ENCODE measurements around the gene PRR20B. TPM values are rescaled to one million over a fixed set of nuclear protein-coding genes. Genes with fewer than 3 reads are reported as not detected.
"Not testable (repeated sequence)": the region's sequence is repeated elsewhere in the genome, so short reads cannot be mapped to it uniquely, and the experiment has no call there.

Gene PRR20B
- polyA plus RNA-seq, result not detected
- long read RNA-seq, donor 1, result 0 reads
- long read RNA-seq, donor 2, result 0 reads
- long read RNA-seq, donor 3, result 0 reads
- long read RNA-seq, donor 4, result 0 reads
- long read RNA-seq, donor 5, result 0 reads
- long read RNA-seq, donor 6, result 0 reads
- long read RNA-seq, donor 7, result 0 reads
- long read RNA-seq, donor 8, result 0 reads
- long read RNA-seq, donor 9, result 0 reads
- long read RNA-seq, donor 10, result 0 reads
- long read RNA-seq, donor 11, result 0 reads

- WGBS (ENCODE audit: insufficient coverage, low lambda C conversion rate), result no CpG with 5 or more reads among the region's 22 CpGs
- not testable (repeated sequence) for H3K9me3 ChIP-seq (ENCODE audit: control insufficient read depth, low read depth, low read length); H3K27me3 ChIP-seq (ENCODE audit: control insufficient read depth, insufficient read depth, low read length); H3K4me1 ChIP-seq (ENCODE audit: control insufficient read depth, insufficient read depth, low read length); H3K36me3 ChIP-seq (ENCODE audit: control insufficient read depth, insufficient read depth, low read length); DNase-seq; H3K27ac ChIP-seq (ENCODE audit: low read length); H3K4me3 ChIP-seq (ENCODE audit: low read length)
These were observed at the start of gene PRR20B for GRCh38 chr13:57147188-57147587. Gene PRR20B, plus strand, starts transcription at chr13:57147488. Its CDS starts 387 bp downstream, at chr13:57147875.

- no peaks in the 10 kb centered on the region for H3K4me1 ChIP-seq (ENCODE audit: control insufficient read depth, insufficient read depth, low read length)
- H3K4me3 ChIP-seq (ENCODE audit: low read length), result no peak overlapping the region
- H3K27ac ChIP-seq (ENCODE audit: low read length), result no peak overlapping the region
- DNase-seq, result no peak
- 92% methylated on average over 4 of the region's 4 CpGs for WGBS (ENCODE audit: insufficient coverage, low lambda C conversion rate)
- no peaks in the 10 kb centered on the region for H3K36me3 ChIP-seq (ENCODE audit: control insufficient read depth, insufficient read depth, low read length)
- H3K27me3 ChIP-seq (ENCODE audit: control insufficient read depth, insufficient read depth, low read length), result no peaks in the 10 kb centered on the region
- peaks cover 8% of the 10 kb centered on the region for H3K9me3 ChIP-seq (ENCODE audit: control insufficient read depth, low read depth, low read length)
These were observed 32.3 kb upstream of the PRR20B start for GRCh38 chr13:57114945-57115344.

- WGBS (ENCODE audit: insufficient coverage, low lambda C conversion rate), result 80% methylated on average over 1 of the region's 1 CpG
- H3K27ac ChIP-seq (ENCODE audit: low read length), result no peak overlapping the region
- H3K4me1 ChIP-seq (ENCODE audit: control insufficient read depth, insufficient read depth, low read length), result no peaks in the 10 kb centered on the region
- no peak overlapping the region for H3K4me3 ChIP-seq (ENCODE audit: low read length)
- no peak for DNase-seq
- no peaks in the 10 kb centered on the region for H3K36me3 ChIP-seq (ENCODE audit: control insufficient read depth, insufficient read depth, low read length)
- H3K9me3 ChIP-seq (ENCODE audit: control insufficient read depth, low read depth, low read length), result no peaks in the 10 kb centered on the region
- no peaks in the 10 kb centered on the region for H3K27me3 ChIP-seq (ENCODE audit: control insufficient read depth, insufficient read depth, low read length)
These were observed 23.6 kb upstream of the PRR20B start for GRCh38 chr13:57123681-57124080.

- H3K36me3 ChIP-seq (ENCODE audit: control insufficient read depth, insufficient read depth, low read length), result no peaks in the 10 kb centered on the region
- no peaks in the 10 kb centered on the region for H3K4me1 ChIP-seq (ENCODE audit: control insufficient read depth, insufficient read depth, low read length)
- WGBS (ENCODE audit: insufficient coverage, low lambda C conversion rate), result no CpG with 5 or more reads among the region's 6 CpGs
- H3K27me3 ChIP-seq (ENCODE audit: control insufficient read depth, insufficient read depth, low read length), result no peaks in the 10 kb centered on the region
- H3K9me3 ChIP-seq (ENCODE audit: control insufficient read depth, low read depth, low read length), result no peaks in the 10 kb centered on the region
- H3K4me3 ChIP-seq (ENCODE audit: low read length), result no peak overlapping the region
- no peak overlapping the region for H3K27ac ChIP-seq (ENCODE audit: low read length)
- DNase-seq, result no peak
These were observed 18.4 kb upstream of the PRR20B start for GRCh38 chr13:57128909-57129308.

- DNase-seq, result peak in 1 of 2 donors; percentile 9
- H3K9me3 ChIP-seq (ENCODE audit: control insufficient read depth, low read depth, low read length), result peaks cover 2% of the 10 kb centered on the region
- H3K4me3 ChIP-seq (ENCODE audit: low read length), result no peak overlapping the region
- no peaks in the 10 kb centered on the region for H3K36me3 ChIP-seq (ENCODE audit: control insufficient read depth, insufficient read depth, low read length)
- H3K27ac ChIP-seq (ENCODE audit: low read length), result no peak overlapping the region
- H3K27me3 ChIP-seq (ENCODE audit: control insufficient read depth, insufficient read depth, low read length), result no peaks in the 10 kb centered on the region
- 57% methylated on average over 1 of the region's 2 CpGs for whole genome bisulfite sequencing (ENCODE audit: insufficient coverage, low lambda C conversion rate)
- H3K4me1 ChIP-seq (ENCODE audit: control insufficient read depth, insufficient read depth, low read length), result no peaks in the 10 kb centered on the region
These were observed 11.2 kb upstream of the PRR20B start for GRCh38 chr13:57136093-57136492.

GRCh38 chr13:57137585-57137984 is 9.7 kb upstream of the PRR20B start:
- H3K36me3 ChIP-seq (ENCODE audit: control insufficient read depth, insufficient read depth, low read length), result no peaks in the 10 kb centered on the region
- H3K4me1 ChIP-seq (ENCODE audit: control insufficient read depth, insufficient read depth, low read length), result no peaks in the 10 kb centered on the region
- H3K27ac ChIP-seq (ENCODE audit: low read length), result peak overlapping the region; percentile 57
- H3K27me3 ChIP-seq (ENCODE audit: control insufficient read depth, insufficient read depth, low read length), result no peaks in the 10 kb centered on the region
- peaks cover 2% of the 10 kb centered on the region for H3K9me3 ChIP-seq (ENCODE audit: control insufficient read depth, low read depth, low read length)
- peak overlapping the region; percentile 23 for H3K4me3 ChIP-seq (ENCODE audit: low read length)
- DNase-seq, result peak; percentile 44 to 73
- 12% methylated on average over 2 of the region's 4 CpGs for WGBS (ENCODE audit: insufficient coverage, low lambda C conversion rate)

- H3K27me3 ChIP-seq (ENCODE audit: control insufficient read depth, insufficient read depth, low read length), result no peaks in the 10 kb centered on the region
- no peaks in the 10 kb centered on the region for H3K36me3 ChIP-seq (ENCODE audit: control insufficient read depth, insufficient read depth, low read length)
- no peaks in the 10 kb centered on the region for H3K4me1 ChIP-seq (ENCODE audit: control insufficient read depth, insufficient read depth, low read length)
- no peak for DNase-seq
- no CpG with 5 or more reads among the region's 5 CpGs for WGBS (ENCODE audit: insufficient coverage, low lambda C conversion rate)
- peaks cover 2% of the 10 kb centered on the region for H3K9me3 ChIP-seq (ENCODE audit: control insufficient read depth, low read depth, low read length)
- H3K4me3 ChIP-seq (ENCODE audit: low read length), result no peak overlapping the region
- no peak overlapping the region for H3K27ac ChIP-seq (ENCODE audit: low read length)
These were observed 8.3 kb upstream of the PRR20B start for GRCh38 chr13:57138988-57139387.

GRCh38 chr13:57139781-57140180 is 7.5 kb upstream of the PRR20B start:
- not testable (repeated sequence) for H3K4me1 ChIP-seq (ENCODE audit: control insufficient read depth, insufficient read depth, low read length); H3K27me3 ChIP-seq (ENCODE audit: control insufficient read depth, insufficient read depth, low read length); DNase-seq; H3K9me3 ChIP-seq (ENCODE audit: control insufficient read depth, low read depth, low read length); H3K36me3 ChIP-seq (ENCODE audit: control insufficient read depth, insufficient read depth, low read length); H3K27ac ChIP-seq (ENCODE audit: low read length); H3K4me3 ChIP-seq (ENCODE audit: low read length)
- no CpG with 5 or more reads among the region's 18 CpGs for WGBS (ENCODE audit: insufficient coverage, low lambda C conversion rate)

GRCh38 chr13:57140235-57140968 is 6.9 kb upstream of the PRR20B start, which contains the start of gene PRR20A:
Gene PRR20A, plus strand, starts transcription at chr13:57140918. Its CDS starts 387 bp downstream, at chr13:57141305.
- H3K9me3 ChIP-seq (ENCODE audit: control insufficient read depth, low read depth, low read length), result not testable (repeated sequence)

GRCh38 chr13:57148106-57148505 is 818 bp downstream of the PRR20B start:
- WGBS (ENCODE audit: insufficient coverage, low lambda C conversion rate), result 97% methylated on average over 5 of the region's 14 CpGs
- not testable (repeated sequence) for DNase-seq; H3K4me1 ChIP-seq (ENCODE audit: control insufficient read depth, insufficient read depth, low read length); H3K4me3 ChIP-seq (ENCODE audit: low read length); H3K36me3 ChIP-seq (ENCODE audit: control insufficient read depth, insufficient read depth, low read length); H3K27me3 ChIP-seq (ENCODE audit: control insufficient read depth, insufficient read depth, low read length); H3K27ac ChIP-seq (ENCODE audit: low read length); H3K9me3 ChIP-seq (ENCODE audit: control insufficient read depth, low read depth, low read length)

More at GRCh38 chr13:57140235-57140968, 6.9 kb upstream of the PRR20B start, which contains the start of gene PRR20A:
- not testable (repeated sequence) for H3K36me3 ChIP-seq (ENCODE audit: control insufficient read depth, insufficient read depth, low read length); H3K27ac ChIP-seq (ENCODE audit: low read length); H3K27me3 ChIP-seq (ENCODE audit: control insufficient read depth, insufficient read depth, low read length); H3K4me3 ChIP-seq (ENCODE audit: low read length); H3K4me1 ChIP-seq (ENCODE audit: control insufficient read depth, insufficient read depth, low read length); DNase-seq
- no CpG with 5 or more reads among the region's 34 CpGs for WGBS (ENCODE audit: insufficient coverage, low lambda C conversion rate)

Data from large intestine (tissue), 12 donors.